GM23338 (cell line): ENCODE measurements around the gene ARHGAP42. TPM values are rescaled to one million over a fixed set of nuclear protein-coding genes. Genes with fewer than 3 reads are reported as not detected.

Experiments used
- ATAC-seq: fragments of 200-7000 bp; cut with Tn5 transposase; 3 replicates; pipeline ENCODE4 v1.9.1; 2020
- DNase-seq: peaks from one replicate; pipeline ENCODE4 v3.0.0-alpha.2; 2015; ENCODE audit warnings: low spot score
- H2AFZ ChIP-seq: fragments of 200-600 bp; sonication (generic); 2 replicates; pipeline ENCODE4 v1.8.0; 2016; ENCODE audit warnings: antibody characterized with exemption, mild to moderate bottlenecking, moderate library complexity
- H3F3A ChIP-seq: fragments of 200-600 bp; sonication (generic); replicated peaks from 2 replicates; pipeline ENCODE4 v1.8.0; 2017; ENCODE audit warnings: antibody characterized with exemption, mixed run types, low read depth
- H3K27ac ChIP-seq: fragments of 200-600 bp; sonication (generic); 2 replicates; pipeline ENCODE4 v1.6.1; 2016; ENCODE audit warnings: low read depth
- H3K27me3 ChIP-seq: fragments of 200-600 bp; sonication (generic); 2 replicates; pipeline ENCODE4 v1.8.0; 2016; ENCODE audit warnings: mild to moderate bottlenecking, mixed run types, moderate library complexity; ENCODE audit not compliant: insufficient read depth
- H3K36me3 ChIP-seq: fragments of 200-600 bp; sonication (generic); 2 replicates; pipeline ENCODE4 v1.8.0; 2016; ENCODE audit warnings: mild to moderate bottlenecking; ENCODE audit not compliant: insufficient read depth
- H3K4me1 ChIP-seq: fragments of 200-600 bp; sonication (generic); 2 replicates; pipeline ENCODE4 v1.8.0; 2016; ENCODE audit warnings: mild to moderate bottlenecking, moderate library complexity; ENCODE audit not compliant: insufficient read depth
- H3K4me2 ChIP-seq: fragments of 200-600 bp; sonication (generic); 2 replicates; pipeline ENCODE4 v1.7.1; 2017; ENCODE audit warnings: mixed run types
- H3K4me3 ChIP-seq: fragments of 200-600 bp; sonication (generic); 2 replicates; pipeline ENCODE4 v1.6.1; 2016; ENCODE audit warnings: mixed run types
- H3K79me2 ChIP-seq: fragments of 200-600 bp; sonication (generic); replicated peaks from 2 replicates; pipeline ENCODE4 v1.8.0; 2017; ENCODE audit warnings: mild to moderate bottlenecking; ENCODE audit not compliant: insufficient read depth
- H3K9me2 ChIP-seq: fragments of 200-600 bp; sonication (generic); 2 replicates; pipeline ENCODE4 v1.8.0; 2017; ENCODE audit not compliant: insufficient read depth
- H4K20me1 ChIP-seq: fragments of 200-600 bp; sonication (generic); replicated peaks from 2 replicates; pipeline ENCODE4 v1.8.0; 2017; ENCODE audit warnings: mild to moderate bottlenecking; ENCODE audit not compliant: insufficient read depth
- H3K27ac Mint-ChIP-seq: 2 replicates; pipeline ENCODE4 v1.8.0; 2020; ENCODE audit warnings: inconsistent platforms, mild to moderate bottlenecking, moderate library complexity, mixed read lengths
- H3K27me3 Mint-ChIP-seq: 3 replicates; pipeline ENCODE4 v1.8.0; 2022; ENCODE audit warnings: low read depth, mild to moderate bottlenecking, moderate library complexity, mixed read lengths, inconsistent platforms; ENCODE audit not compliant: insufficient read depth, poor library complexity
- H3K36me3 Mint-ChIP-seq: 3 replicates; pipeline ENCODE4 v1.8.0; 2021; ENCODE audit warnings: low read depth, mild to moderate bottlenecking, inconsistent platforms, moderate library complexity, mixed read lengths
- H3K4me1 Mint-ChIP-seq: 3 replicates; pipeline ENCODE4 v1.8.0; 2020; ENCODE audit warnings: mild to moderate bottlenecking, inconsistent platforms, mixed read lengths
- H3K4me3 Mint-ChIP-seq: 3 replicates; pipeline ENCODE4 v1.8.0; 2021; ENCODE audit warnings: moderate library complexity, mild to moderate bottlenecking, inconsistent platforms, mixed read lengths
- H3K9me3 Mint-ChIP-seq: 3 replicates; pipeline ENCODE4 v1.8.0; 2020; ENCODE audit warnings: moderate library complexity, mild to moderate bottlenecking, inconsistent platforms, mixed read lengths
- CREB1 ChIP-seq: fragments of 250-450 bp; sonication (Bioruptor Pico); IDR thresholded peaks from 2 replicates; pipeline ENCODE4 v1.5.0; 2020; ENCODE audit warnings: low read depth, mild to moderate bottlenecking, moderate library complexity
- EZH2 ChIP-seq: fragments of 200-600 bp; sonication (generic); IDR thresholded peaks from one replicate; pipeline ENCODE4 v1.8.0; 2017; ENCODE audit warnings: antibody characterized with exemption, mild to moderate bottlenecking, low read depth; ENCODE audit not compliant: unreplicated experiment
- EZH2phosphoT487 ChIP-seq: fragments of 200-600 bp; sonication (generic); IDR thresholded peaks from one replicate; pipeline ENCODE4 v1.8.1; 2018; ENCODE audit warnings: antibody characterized with exemption; ENCODE audit not compliant: unreplicated experiment
- JUNB ChIP-seq: IDR thresholded peaks from one replicate; pipeline ENCODE4 v1.6.1; 2016; ENCODE audit warnings: antibody characterized with exemption; ENCODE audit not compliant: unreplicated experiment
- NANOG ChIP-seq: IDR thresholded peaks from 2 replicates; pipeline ENCODE4 v1.6.1; 2016; ENCODE audit warnings: antibody characterized with exemption, borderline replicate concordance
- POLR2AphosphoS5 ChIP-seq: IDR thresholded peaks from 2 replicates; pipeline ENCODE4 v1.6.1; 2016; ENCODE audit warnings: antibody characterized with exemption, low read depth
- STAT1 ChIP-seq: IDR thresholded peaks from one replicate; pipeline ENCODE4 v1.6.1; 2016; ENCODE audit warnings: antibody characterized with exemption; ENCODE audit not compliant: unreplicated experiment
- ZNF114 ChIP-seq: fragments of 250-450 bp; sonication (Bioruptor Pico); IDR thresholded peaks from 2 replicates; pipeline ENCODE4 v1.5.0; 2020; ENCODE audit warnings: mild to moderate bottlenecking, moderate library complexity
- ZNF331 ChIP-seq: fragments of 250-450 bp; sonication (Bioruptor Pico); IDR thresholded peaks from 2 replicates; pipeline ENCODE4 v1.5.0; 2020; ENCODE audit warnings: low read depth, mild to moderate bottlenecking, moderate library complexity
- polyA plus RNA-seq: library from polyadenylated mRNA; unstranded; fragments of >200 nt; fragmentation: Nextera tagmentation; extraction: Ambion mirVana; gene quantifications from 2 replicates; pipeline ENCODE4 v1.2.1, GENCODE V29; 2016
- total RNA-seq: library from RNA; depleted of rRNA; stranded (reverse); fragments of >200 nt; shearing (Covaris generic); gene quantifications from 2 replicates; pipeline ENCODE4 v1.2.3, GENCODE V29; 2014
- TF ChIP-seq, protein P1 (sequence below): IDR thresholded peaks from one replicate; pipeline ENCODE4 v1.6.1; 2018; ENCODE audit warnings: antibody characterized with exemption; ENCODE audit not compliant: unreplicated experiment
- TF ChIP-seq, protein P2 (sequence below): fragments of 250-450 bp; sonication (Bioruptor Pico); IDR thresholded peaks from 2 replicates; pipeline ENCODE4 v1.5.0; 2020; ENCODE audit warnings: mild to moderate bottlenecking, moderate library complexity
- TF ChIP-seq, protein P3 (sequence below): IDR thresholded peaks from 2 replicates; pipeline ENCODE4 v1.6.1; 2016; ENCODE audit warnings: antibody characterized with exemption
- TF ChIP-seq, protein P4 (sequence below), 2 experiments: fragments of 200-600 bp in 1 of 2; sonication (generic) in 1 of 2; conservative IDR thresholded peaks; 2 replicates each; pipeline versions ENCODE4 v1.5.1 to v1.6.1; 2016 to 2017; ENCODE audit warnings: antibody characterized with exemption in 2 of 2, low read depth in 2 of 2, mild to moderate bottlenecking in 2 of 2, moderate library complexity in 1 of 2

Gene ARHGAP42
- total and polyA plus RNA-seq, 2 experiments from 2014 or later: 23.7 to 35.7 TPM

DNA sequence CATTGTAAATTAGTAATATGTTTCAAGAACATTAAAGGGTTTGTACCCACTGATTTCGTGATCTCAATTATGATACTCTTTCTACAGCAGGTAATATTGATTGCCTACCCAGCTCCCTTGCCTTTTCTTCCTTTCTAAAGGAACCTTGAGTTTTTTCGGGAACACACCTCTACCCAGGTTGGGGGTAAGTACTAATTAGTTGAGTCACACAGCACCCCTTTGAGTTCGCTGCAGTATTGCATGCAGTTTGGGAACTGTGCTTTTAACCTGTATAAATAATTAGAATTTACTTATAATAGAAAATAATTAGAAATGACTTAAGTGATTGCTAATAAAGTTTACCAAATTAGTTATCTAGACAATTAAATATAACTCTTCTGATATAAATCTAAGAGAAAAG, 24.9 kb downstream of the ARHGAP42 start:
- Mint-ChIP-seq H3K36me3 (peaks cover 6% of the 10 kb centered on the region; the same call in 2 of the 3 replicates), H3K4me3 (no peak overlapping the region)

More for the DNA sequence above, 24.9 kb downstream of the ARHGAP42 start:
- no peak overlapping the region for H3K27ac Mint-ChIP-seq
- Histone ChIP-seq H3F3A (no peaks in the 10 kb centered on the region), H3K79me2 (peaks cover 82% of the 10 kb centered on the region), H3K36me3 (no peaks in the 10 kb centered on the region), H3K4me3 (no peak overlapping the region), H3K27me3 (no peaks in the 10 kb centered on the region), H3K4me1 (0 out of 2 replicates have a peak, but pooled peaks cover 5% of the 10 kb centered on the region), H2AFZ (no peak overlapping the region), H3K9me2 (no peaks in the 10 kb centered on the region), H3K27ac (no peak overlapping the region), H4K20me1 (no peaks in the 10 kb centered on the region), H3K4me2 (no peak overlapping the region)
- H3K4me1 Mint-ChIP-seq: peaks cover 26% of the 10 kb centered on the region
- H3K27me3 Mint-ChIP-seq: no peaks in the 10 kb centered on the region
- no peaks in the 10 kb centered on the region for H3K9me3 Mint-ChIP-seq
- DNase-seq (no peak), ATAC-seq (peak; percentile 66)
- TF ChIP-seq, protein P1, sequence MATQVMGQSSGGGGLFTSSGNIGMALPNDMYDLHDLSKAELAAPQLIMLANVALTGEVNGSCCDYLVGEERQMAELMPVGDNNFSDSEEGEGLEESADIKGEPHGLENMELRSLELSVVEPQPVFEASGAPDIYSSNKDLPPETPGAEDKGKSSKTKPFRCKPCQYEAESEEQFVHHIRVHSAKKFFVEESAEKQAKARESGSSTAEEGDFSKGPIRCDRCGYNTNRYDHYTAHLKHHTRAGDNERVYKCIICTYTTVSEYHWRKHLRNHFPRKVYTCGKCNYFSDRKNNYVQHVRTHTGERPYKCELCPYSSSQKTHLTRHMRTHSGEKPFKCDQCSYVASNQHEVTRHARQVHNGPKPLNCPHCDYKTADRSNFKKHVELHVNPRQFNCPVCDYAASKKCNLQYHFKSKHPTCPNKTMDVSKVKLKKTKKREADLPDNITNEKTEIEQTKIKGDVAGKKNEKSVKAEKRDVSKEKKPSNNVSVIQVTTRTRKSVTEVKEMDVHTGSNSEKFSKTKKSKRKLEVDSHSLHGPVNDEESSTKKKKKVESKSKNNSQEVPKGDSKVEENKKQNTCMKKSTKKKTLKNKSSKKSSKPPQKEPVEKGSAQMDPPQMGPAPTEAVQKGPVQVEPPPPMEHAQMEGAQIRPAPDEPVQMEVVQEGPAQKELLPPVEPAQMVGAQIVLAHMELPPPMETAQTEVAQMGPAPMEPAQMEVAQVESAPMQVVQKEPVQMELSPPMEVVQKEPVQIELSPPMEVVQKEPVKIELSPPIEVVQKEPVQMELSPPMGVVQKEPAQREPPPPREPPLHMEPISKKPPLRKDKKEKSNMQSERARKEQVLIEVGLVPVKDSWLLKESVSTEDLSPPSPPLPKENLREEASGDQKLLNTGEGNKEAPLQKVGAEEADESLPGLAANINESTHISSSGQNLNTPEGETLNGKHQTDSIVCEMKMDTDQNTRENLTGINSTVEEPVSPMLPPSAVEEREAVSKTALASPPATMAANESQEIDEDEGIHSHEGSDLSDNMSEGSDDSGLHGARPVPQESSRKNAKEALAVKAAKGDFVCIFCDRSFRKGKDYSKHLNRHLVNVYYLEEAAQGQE: no peak
- TF ChIP-seq, protein P2, sequence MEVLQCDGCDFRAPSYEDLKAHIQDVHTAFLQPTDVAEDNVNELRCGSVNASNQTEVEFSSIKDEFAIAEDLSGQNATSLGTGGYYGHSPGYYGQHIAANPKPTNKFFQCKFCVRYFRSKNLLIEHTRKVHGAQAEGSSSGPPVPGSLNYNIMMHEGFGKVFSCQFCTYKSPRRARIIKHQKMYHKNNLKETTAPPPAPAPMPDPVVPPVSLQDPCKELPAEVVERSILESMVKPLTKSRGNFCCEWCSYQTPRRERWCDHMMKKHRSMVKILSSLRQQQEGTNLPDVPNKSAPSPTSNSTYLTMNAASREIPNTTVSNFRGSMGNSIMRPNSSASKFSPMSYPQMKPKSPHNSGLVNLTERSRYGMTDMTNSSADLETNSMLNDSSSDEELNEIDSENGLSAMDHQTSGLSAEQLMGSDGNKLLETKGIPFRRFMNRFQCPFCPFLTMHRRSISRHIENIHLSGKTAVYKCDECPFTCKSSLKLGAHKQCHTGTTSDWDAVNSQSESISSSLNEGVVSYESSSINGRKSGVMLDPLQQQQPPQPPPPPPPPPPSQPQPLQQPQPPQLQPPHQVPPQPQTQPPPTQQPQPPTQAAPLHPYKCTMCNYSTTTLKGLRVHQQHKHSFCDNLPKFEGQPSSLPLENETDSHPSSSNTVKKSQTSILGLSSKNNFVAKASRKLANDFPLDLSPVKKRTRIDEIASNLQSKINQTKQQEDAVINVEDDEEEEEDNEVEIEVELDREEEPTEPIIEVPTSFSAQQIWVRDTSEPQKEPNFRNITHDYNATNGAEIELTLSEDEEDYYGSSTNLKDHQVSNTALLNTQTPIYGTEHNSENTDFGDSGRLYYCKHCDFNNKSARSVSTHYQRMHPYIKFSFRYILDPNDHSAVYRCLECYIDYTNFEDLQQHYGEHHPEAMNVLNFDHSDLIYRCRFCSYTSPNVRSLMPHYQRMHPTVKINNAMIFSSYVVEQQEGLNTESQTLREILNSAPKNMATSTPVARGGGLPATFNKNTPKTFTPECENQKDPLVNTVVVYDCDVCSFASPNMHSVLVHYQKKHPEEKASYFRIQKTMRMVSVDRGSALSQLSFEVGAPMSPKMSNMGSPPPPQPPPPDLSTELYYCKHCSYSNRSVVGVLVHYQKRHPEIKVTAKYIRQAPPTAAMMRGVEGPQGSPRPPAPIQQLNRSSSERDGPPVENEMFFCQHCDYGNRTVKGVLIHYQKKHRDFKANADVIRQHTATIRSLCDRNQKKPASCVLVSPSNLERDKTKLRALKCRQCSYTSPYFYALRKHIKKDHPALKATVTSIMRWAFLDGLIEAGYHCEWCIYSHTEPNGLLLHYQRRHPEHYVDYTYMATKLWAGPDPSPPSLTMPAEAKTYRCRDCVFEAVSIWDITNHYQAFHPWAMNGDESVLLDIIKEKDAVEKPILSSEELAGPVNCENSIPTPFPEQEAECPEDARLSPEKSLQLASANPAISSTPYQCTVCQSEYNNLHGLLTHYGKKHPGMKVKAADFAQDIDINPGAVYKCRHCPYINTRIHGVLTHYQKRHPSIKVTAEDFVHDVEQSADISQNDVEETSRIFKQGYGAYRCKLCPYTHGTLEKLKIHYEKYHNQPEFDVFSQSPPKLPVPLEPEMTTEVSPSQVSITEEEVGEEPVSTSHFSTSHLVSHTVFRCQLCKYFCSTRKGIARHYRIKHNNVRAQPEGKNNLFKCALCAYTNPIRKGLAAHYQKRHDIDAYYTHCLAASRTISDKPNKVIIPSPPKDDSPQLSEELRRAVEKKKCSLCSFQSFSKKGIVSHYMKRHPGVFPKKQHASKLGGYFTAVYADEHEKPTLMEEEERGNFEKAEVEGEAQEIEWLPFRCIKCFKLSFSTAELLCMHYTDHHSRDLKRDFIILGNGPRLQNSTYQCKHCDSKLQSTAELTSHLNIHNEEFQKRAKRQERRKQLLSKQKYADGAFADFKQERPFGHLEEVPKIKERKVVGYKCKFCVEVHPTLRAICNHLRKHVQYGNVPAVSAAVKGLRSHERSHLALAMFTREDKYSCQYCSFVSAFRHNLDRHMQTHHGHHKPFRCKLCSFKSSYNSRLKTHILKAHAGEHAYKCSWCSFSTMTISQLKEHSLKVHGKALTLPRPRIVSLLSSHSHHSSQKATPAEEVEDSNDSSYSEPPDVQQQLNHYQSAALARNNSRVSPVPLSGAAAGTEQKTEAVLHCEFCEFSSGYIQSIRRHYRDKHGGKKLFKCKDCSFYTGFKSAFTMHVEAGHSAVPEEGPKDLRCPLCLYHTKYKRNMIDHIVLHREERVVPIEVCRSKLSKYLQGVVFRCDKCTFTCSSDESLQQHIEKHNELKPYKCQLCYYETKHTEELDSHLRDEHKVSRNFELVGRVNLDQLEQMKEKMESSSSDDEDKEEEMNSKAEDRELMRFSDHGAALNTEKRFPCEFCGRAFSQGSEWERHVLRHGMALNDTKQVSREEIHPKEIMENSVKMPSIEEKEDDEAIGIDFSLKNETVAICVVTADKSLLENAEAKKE (CRISPR knock-in tag): no peak
- TF ChIP-seq, protein P3, sequence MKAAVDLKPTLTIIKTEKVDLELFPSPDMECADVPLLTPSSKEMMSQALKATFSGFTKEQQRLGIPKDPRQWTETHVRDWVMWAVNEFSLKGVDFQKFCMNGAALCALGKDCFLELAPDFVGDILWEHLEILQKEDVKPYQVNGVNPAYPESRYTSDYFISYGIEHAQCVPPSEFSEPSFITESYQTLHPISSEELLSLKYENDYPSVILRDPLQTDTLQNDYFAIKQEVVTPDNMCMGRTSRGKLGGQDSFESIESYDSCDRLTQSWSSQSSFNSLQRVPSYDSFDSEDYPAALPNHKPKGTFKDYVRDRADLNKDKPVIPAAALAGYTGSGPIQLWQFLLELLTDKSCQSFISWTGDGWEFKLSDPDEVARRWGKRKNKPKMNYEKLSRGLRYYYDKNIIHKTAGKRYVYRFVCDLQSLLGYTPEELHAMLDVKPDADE: no peak
- no peak for TF ChIP-seq JUNB
- TF ChIP-seq EZH2phosphoT487: no peak
- TF ChIP-seq, protein P4, sequence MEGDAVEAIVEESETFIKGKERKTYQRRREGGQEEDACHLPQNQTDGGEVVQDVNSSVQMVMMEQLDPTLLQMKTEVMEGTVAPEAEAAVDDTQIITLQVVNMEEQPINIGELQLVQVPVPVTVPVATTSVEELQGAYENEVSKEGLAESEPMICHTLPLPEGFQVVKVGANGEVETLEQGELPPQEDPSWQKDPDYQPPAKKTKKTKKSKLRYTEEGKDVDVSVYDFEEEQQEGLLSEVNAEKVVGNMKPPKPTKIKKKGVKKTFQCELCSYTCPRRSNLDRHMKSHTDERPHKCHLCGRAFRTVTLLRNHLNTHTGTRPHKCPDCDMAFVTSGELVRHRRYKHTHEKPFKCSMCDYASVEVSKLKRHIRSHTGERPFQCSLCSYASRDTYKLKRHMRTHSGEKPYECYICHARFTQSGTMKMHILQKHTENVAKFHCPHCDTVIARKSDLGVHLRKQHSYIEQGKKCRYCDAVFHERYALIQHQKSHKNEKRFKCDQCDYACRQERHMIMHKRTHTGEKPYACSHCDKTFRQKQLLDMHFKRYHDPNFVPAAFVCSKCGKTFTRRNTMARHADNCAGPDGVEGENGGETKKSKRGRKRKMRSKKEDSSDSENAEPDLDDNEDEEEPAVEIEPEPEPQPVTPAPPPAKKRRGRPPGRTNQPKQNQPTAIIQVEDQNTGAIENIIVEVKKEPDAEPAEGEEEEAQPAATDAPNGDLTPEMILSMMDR (conservative IDR thresholded peaks at IDR 0.05; ENCODE audit: low read depth in 2 of 2): no peak
- no peak for TF ChIP-seq ZNF331
- TF ChIP-seq EZH2: no peak
- no peak for TF ChIP-seq CREB1 (CRISPR knock-in tag)
- no peak for TF ChIP-seq POLR2AphosphoS5
- no peak for TF ChIP-seq ZNF114 (CRISPR knock-in tag)
- no peak for TF ChIP-seq NANOG
- no peak for TF ChIP-seq STAT1
